GM10266 (cell line): ENCODE results near the gene SAMD15.
"Not testable (repeated sequence)": the region's sequence is repeated elsewhere in the genome, so short reads cannot be mapped to it uniquely, and the experiment has no call there.

Experiments used
- DNase-seq: peaks from one replicate; pipeline ENCODE4 v3.0.0; 2012; ENCODE audit errors: extremely low spot score
- TF ChIP-seq, protein P1 (sequence below): IDR thresholded peaks from 2 replicates; pipeline ENCODE4 v1.5.1; 2012; ENCODE audit warnings: mild to moderate bottlenecking, low read depth; ENCODE audit not compliant: control insufficient read depth, insufficient read depth; ENCODE audit errors: missing control alignments

The SAMD15 gene

DNA sequence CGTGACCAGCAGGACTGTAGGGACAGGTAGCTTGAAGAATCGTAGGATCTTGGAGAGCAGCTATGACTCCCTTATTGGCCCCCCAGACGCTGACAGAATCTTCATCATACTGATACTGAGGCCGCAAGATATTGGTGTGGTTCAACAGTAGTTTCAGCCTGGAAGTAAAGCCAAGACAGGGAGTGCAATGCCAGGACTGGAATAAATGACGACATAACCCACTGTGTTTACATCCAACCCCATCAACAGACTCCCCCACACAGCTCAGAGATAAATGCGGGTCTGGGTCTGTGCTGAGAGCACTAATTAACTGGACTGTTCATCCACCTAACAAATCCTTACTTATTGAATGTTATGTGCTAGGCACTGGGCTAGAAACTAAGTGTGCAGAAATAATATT, 29.5 kb downstream of the SAMD15 start:
- TF ChIP-seq, protein P1, sequence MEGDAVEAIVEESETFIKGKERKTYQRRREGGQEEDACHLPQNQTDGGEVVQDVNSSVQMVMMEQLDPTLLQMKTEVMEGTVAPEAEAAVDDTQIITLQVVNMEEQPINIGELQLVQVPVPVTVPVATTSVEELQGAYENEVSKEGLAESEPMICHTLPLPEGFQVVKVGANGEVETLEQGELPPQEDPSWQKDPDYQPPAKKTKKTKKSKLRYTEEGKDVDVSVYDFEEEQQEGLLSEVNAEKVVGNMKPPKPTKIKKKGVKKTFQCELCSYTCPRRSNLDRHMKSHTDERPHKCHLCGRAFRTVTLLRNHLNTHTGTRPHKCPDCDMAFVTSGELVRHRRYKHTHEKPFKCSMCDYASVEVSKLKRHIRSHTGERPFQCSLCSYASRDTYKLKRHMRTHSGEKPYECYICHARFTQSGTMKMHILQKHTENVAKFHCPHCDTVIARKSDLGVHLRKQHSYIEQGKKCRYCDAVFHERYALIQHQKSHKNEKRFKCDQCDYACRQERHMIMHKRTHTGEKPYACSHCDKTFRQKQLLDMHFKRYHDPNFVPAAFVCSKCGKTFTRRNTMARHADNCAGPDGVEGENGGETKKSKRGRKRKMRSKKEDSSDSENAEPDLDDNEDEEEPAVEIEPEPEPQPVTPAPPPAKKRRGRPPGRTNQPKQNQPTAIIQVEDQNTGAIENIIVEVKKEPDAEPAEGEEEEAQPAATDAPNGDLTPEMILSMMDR, result no peak
- no peak for DNase-seq

DNA sequence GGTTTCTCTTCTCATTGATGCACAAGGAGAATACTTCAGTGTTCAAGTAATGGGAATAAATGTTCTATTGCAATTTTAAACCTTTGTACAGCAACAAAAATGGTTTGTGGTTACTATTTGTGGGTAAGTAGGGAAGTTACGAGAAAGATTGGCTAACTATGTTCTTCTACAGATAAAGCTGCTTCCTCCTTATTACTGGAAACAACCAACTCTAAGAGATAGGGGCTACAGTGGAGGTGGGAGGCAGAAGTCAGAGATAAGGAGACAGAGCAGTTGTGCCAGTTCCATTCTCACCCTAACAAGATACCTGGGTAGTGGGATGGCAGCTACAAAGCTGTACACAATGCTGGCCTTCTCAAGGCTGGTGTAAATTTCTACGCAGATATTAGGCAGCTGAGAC, 30.0 kb downstream of the SAMD15 start:
- DNase-seq, result no peak
- TF ChIP-seq, protein P1, result no peak

- TF ChIP-seq, protein P1, result no peak
- DNase-seq, result no peak
These were observed 32.0 kb downstream of the SAMD15 start for GRCh38 chr14:77409131-77409533.

DNA sequence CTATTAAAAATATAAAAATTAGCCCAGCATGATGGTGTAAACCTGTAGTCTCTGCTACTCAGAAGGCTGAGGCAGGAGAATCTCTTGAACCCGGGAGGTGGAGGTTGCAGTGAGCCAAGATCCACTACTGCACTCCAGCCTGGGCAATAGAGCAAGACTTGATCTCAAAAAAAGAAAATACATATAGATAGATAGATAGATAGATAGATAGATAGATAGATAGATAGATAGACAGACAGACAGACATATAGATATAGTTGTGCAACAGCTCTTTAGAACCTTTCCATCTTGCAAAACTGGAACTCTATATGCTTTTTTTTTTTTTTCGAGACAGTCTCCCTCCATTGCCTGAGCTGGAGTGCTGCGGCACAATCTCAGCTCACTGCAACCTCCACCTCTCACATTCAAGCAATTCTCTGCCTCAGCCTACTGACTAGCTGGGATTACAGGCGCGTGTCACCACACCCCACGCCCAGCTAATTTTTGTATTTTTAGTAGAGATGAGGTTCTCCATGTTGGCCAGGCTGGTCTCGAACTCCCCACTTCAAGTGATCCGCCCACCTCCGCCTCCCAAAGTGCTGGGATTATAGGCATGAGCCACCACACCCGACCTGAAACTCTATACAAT, 38.3 kb downstream of the SAMD15 start:
- DNase-seq, result not testable (repeated sequence)

DNA sequence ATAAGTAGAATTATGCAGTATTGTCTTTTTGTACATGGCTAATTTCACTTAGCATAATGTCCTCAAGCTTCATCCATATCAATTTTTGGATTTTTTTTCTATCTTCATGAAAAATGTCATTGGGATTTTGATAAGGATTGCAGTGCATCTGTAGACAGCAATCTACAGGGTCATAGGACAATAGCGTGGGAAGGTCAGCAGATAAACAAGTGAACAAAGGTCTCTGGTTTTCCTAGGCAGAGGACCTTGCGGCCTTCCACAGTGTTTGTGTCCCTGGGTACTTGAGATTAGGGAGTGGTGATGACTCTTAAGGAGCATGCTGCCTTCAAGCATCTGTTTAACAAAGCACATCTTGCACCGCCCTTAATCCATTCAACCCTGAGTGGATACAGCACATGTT, 38.9 kb downstream of the SAMD15 start:
- not testable (repeated sequence) for DNase-seq

DNA sequence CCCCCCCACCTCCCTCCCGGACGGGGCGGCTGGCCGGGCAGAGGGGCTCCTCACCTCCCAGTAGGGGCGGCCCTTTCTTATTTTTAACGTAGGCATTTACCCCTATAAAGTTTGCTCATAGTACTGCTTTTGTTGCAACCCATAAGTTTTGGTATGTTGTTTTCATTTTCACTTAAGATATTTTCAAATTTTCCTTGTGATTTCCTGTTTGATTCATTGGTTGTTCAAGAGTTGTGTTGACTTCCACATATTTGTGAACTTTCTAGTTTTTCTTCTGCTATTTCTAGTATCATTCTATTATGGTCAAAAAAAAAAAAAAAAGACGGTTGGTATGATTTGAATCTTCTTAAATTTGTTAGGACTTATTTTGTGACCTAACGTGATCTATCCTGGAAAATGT, 39.7 kb downstream of the SAMD15 start:
- TF ChIP-seq, protein P1, result no peak
- DNase-seq, result no peak

GRCh38 chr14:77421201-77421600, 44.0 kb downstream of the SAMD15 start:
- DNase-seq, result no peak
- TF ChIP-seq, protein P1, result no peak

- TF ChIP-seq, protein P1, result no peak
- no peak for DNase-seq
These were observed 46.2 kb downstream of the SAMD15 start, which contains the start of gene NOXRED1 for GRCh38 chr14:77423423-77423822. TSS of gene NOXRED1 (minus strand) at chr14:77423523. CDS start at chr14:77422889, 634 bp downstream.

DNA sequence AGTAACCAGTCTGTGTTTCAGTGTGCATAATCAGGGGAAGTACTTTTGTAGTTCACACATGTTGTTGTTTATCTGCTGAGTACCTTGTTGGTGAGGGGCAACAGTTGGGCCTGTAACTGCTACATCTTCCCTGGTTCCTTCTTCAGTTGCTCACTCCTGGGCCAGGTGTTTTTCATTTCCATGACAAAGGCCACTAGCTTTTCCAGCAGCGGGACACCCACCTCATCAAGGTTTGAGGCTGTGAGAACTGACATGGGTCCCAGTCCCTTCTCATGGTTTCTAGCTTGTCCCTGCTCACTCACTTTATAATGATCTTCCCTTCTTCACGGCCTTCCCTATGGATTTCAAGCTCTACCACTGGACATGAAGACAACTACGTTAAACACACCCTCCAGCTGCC, 47.7 kb downstream of the SAMD15 start:
- no peak for DNase-seq
- TF ChIP-seq, protein P1, result no peak
